Prostate gland (tissue), 2 donors: Measurements from ENCODE around the gene SYCP3. TPM values are rescaled to one million over a fixed set of nuclear protein-coding genes. Genes with fewer than 3 reads are reported as not detected.

Experiments used
- DNase-seq: peaks from one replicate; pipeline ENCODE4 v3.0.0-alpha.2; 2019; ENCODE audit warnings: low spot score
- H3K27ac ChIP-seq, 2 donors: fragments of 200-600 bp; sonication (generic); 2 replicates each; pipeline ENCODE4 v1.5.1; 2017 to 2019
- H3K27me3 ChIP-seq: fragments of 200-600 bp; sonication (generic); replicated peaks from 2 replicates; pipeline ENCODE4 v1.5.1; 2019; ENCODE audit not compliant: insufficient read depth
- H3K36me3 ChIP-seq, 2 donors: fragments of 200-600 bp; sonication (generic); 1 replicate in 1 of 2; 2 replicates in 1 of 2; pipeline versions ENCODE4 v1.5.1 to v1.8.1; 2017 to 2019
- H3K4me1 ChIP-seq: fragments of 200-600 bp; sonication (generic); replicated peaks from 2 replicates; pipeline ENCODE4 v1.5.1; 2019
- H3K4me3 ChIP-seq, 2 donors: fragments of 200-600 bp; sonication (generic); 2 replicates each; pipeline ENCODE4 v1.5.1; 2017 to 2019
- H3K9me3 ChIP-seq: fragments of 200-600 bp; sonication (generic); 2 replicates; pipeline ENCODE4 v1.5.1; 2017
- POLR2A ChIP-seq: fragments of 450-650 bp; IDR thresholded peaks from one replicate; pipeline ENCODE4 v1.6.1; 2016; ENCODE audit warnings: antibody characterized with exemption, mild to moderate bottlenecking
- POLR2AphosphoS5 ChIP-seq: sonication (generic); formaldehyde crosslinking; IDR thresholded peaks from one replicate; pipeline ENCODE4 v1.6.1; 2017; ENCODE audit warnings: antibody characterized with exemption
- WGBS: methylation state at CpG from one replicate; pipeline ENCODE4 v1.1.5; 2018; 5-methylcytosine and 5-hydroxymethylcytosine counted together
- intact Hi-C: fragments of 100-400 bp; cut with DNase I; formaldehyde crosslinking; loops from one replicate; pipeline ENCODE4 v1.14.2; 2022
- total RNA-seq, 2 donors: library from RNA; depleted of rRNA; stranded (reverse); fragments of >200 nt; gene quantifications; one replicate each; pipeline ENCODE4 v1.1.0, GENCODE V29; 2016
- TF ChIP-seq, protein P1 (sequence below), 4 experiments: fragments of 200-600 bp in 2 of 4; fragments of 450-650 bp in 2 of 4; sonication (generic) in 2 of 4; IDR thresholded peaks; 1 replicate in 3 of 4; 2 replicates in 1 of 4; pipeline ENCODE4 v1.5.1; 2016 to 2019; ENCODE audit warnings: antibody characterized with exemption in 4 of 4, mild to moderate bottlenecking in 2 of 4, moderate library complexity in 2 of 4

The SYCP3 gene
- total RNA-seq, 2 donors from 2014 or later: 14.0 TPM; not detected in 1

- Histone ChIP-seq H3K27ac (peak overlapping the region in 1 of 2 donors; percentile 23), H3K27me3 (no peaks in the 10 kb centered on the region), H3K9me3 (no peaks in the 10 kb centered on the region), H3K36me3 (no peaks in the 10 kb centered on the region), H3K4me3 (no peak overlapping the region), H3K4me1 (no peaks in the 10 kb centered on the region)
- WGBS: 59% methylated on average over 2 of the region's 2 CpGs
- DNase-seq: no peak
- intact Hi-C loops: no loop called here
- TF ChIP-seq, protein P1, sequence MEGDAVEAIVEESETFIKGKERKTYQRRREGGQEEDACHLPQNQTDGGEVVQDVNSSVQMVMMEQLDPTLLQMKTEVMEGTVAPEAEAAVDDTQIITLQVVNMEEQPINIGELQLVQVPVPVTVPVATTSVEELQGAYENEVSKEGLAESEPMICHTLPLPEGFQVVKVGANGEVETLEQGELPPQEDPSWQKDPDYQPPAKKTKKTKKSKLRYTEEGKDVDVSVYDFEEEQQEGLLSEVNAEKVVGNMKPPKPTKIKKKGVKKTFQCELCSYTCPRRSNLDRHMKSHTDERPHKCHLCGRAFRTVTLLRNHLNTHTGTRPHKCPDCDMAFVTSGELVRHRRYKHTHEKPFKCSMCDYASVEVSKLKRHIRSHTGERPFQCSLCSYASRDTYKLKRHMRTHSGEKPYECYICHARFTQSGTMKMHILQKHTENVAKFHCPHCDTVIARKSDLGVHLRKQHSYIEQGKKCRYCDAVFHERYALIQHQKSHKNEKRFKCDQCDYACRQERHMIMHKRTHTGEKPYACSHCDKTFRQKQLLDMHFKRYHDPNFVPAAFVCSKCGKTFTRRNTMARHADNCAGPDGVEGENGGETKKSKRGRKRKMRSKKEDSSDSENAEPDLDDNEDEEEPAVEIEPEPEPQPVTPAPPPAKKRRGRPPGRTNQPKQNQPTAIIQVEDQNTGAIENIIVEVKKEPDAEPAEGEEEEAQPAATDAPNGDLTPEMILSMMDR (IDR thresholded peaks at IDR 0.05): no peak
- no peak for TF ChIP-seq POLR2AphosphoS5
Observed at GRCh38 chr12:101713930-101714329, 25.3 kb downstream of the SYCP3 start.

DNA sequence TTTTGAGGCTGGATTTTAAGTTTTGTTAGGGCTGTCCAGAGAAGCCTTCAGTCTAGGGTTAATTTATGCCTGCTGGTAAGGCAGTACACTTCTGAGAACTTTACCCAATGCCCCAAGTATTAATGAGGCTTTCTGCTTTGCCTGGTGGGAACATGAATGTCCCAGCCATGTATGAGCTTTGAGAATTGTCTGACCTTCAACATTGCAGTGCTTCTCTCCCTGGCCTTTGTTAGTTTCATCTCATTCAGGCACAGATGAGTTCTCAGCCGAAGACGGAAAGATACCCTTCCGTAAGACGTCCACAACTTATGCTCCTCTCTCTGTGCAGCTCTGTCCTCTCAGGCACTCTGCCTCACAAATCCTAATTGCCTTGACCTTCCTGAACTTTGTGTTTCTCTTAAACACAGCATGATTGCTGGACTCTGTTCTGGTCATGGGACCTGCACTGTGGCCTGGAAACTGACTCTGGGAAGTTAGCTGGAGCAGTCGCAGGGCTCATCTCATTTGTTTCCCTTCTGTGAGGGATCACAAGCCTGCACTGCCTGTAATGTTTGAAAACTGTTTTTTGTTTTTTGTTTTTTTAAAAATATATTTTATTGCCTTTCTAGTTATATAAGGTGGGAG is 26.1 kb downstream of the SYCP3 start:
- intact Hi-C loops: no loop called here
- H3K4me3 ChIP-seq: no peak overlapping the region
- H3K4me1 ChIP-seq: no peaks in the 10 kb centered on the region
- H3K36me3 ChIP-seq: no peaks in the 10 kb centered on the region
- no peaks in the 10 kb centered on the region for H3K9me3 ChIP-seq
- TF ChIP-seq POLR2AphosphoS5 (peak; percentile 34), POLR2A (no peak)
- no peaks in the 10 kb centered on the region for H3K27me3 ChIP-seq
- DNase-seq: no peak
- peak overlapping the region in 1 of 2 donors; percentile 23 for H3K27ac ChIP-seq
- WGBS: 65% methylated on average over 5 of the region's 5 CpGs

- no peak overlapping the region for H3K27ac ChIP-seq
- H3K27me3 ChIP-seq: no peaks in the 10 kb centered on the region
- TF ChIP-seq POLR2AphosphoS5 (no peak), POLR2A (no peak)
- TF ChIP-seq, protein P1 (IDR thresholded peaks at IDR 0.05): no peak
- H3K4me3 ChIP-seq: no peak overlapping the region
- H3K9me3 ChIP-seq: no peaks in the 10 kb centered on the region
- no peaks in the 10 kb centered on the region for H3K4me1 ChIP-seq
- WGBS: 83% methylated on average over 4 of the region's 4 CpGs
- intact Hi-C loops: no loop called here
- H3K36me3 ChIP-seq: no peaks in the 10 kb centered on the region
- no peak for DNase-seq
Observed at GRCh38 chr12:101710288-101710687, 29.0 kb downstream of the SYCP3 start.

DNA sequence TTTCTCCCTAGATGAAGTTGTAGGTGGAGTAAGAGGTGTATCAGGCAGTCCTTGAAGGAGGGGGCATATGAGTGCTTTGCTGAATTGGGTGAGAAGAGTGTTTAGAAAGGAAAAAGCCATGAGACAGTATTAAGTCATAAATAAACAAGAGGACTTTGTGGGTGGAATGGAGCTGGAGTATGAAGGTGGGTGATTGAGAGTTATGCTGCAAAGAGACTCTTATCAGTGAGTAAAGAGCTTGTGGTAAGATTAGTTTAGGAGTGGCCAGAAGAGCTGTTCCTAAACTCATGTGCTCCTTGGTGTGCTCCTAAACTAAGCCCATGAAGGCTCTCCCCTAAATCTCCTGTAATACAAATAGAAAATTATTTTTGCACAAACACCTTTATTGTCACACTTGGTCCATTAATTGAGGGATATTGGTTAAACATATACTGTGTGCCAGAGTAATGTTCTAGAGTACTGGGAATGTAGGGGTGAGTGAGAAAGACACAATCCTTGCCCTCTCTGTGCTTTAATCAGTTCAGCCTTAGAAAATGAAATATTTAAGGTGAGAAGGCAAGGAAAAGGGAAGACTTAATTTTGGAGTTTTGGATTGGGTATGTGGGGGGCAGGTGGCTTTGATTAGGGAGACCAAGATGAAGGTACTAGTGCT is 32.0 kb downstream of the SYCP3 start:
- H3K27ac ChIP-seq: no peak overlapping the region
- no peaks in the 10 kb centered on the region for H3K36me3 ChIP-seq
- TF ChIP-seq POLR2A (no peak), POLR2AphosphoS5 (no peak)
- TF ChIP-seq, protein P1 (IDR thresholded peaks at IDR 0.05): no peak
- no peak for DNase-seq
- intact Hi-C loops: no loop called here
- H3K4me1 ChIP-seq: no peaks in the 10 kb centered on the region
- H3K27me3 ChIP-seq: no peaks in the 10 kb centered on the region
- no peaks in the 10 kb centered on the region for H3K9me3 ChIP-seq
- no peak overlapping the region for H3K4me3 ChIP-seq

DNA sequence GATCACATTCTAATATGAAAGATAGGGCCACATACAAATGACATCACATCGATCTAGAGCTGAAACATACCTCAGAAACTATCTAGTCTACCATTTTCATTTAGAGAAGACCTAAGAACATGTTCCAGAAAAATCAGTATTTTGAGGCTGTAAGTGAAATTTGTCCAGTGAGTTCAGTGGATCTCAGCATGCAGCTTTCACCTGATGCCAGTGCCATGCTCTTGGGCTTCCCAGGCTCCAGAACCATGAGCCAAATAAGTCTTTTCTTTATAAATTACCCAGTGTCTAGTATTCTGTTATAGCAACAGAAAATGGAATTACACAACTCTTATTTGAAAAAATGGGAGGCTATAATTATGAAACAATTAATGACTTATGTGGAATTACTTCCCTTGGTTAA is 32.9 kb downstream of the SYCP3 start:
- intact Hi-C loops: no loop called here
- Histone ChIP-seq H3K4me3 (no peak overlapping the region), H3K4me1 (no peaks in the 10 kb centered on the region), H3K27ac (no peak overlapping the region), H3K9me3 (no peaks in the 10 kb centered on the region), H3K27me3 (no peaks in the 10 kb centered on the region), H3K36me3 (no peaks in the 10 kb centered on the region)
- TF ChIP-seq, protein P1 (IDR thresholded peaks at IDR 0.05): no peak
- no peak for TF ChIP-seq POLR2A
- no peak for TF ChIP-seq POLR2AphosphoS5
- 97% methylated on average over 1 of the region's 1 CpG for WGBS
- no peak for DNase-seq
